Activated CD4-positive, CD25-positive, alpha-beta regulatory T cell treated with anti-CD3 and anti-CD28 coated beads, Interleukin-2, amount 50 U/mL, for 72 hours (primary cell): ENCODE measurements around the gene PCA3.
"Not testable (repeated sequence)": the region's sequence is repeated elsewhere in the genome, so short reads cannot be mapped to it uniquely, and the experiment has no call there.

Experiments used
- DNase-seq: peaks from one replicate; pipeline ENCODE4 v3.0.0; 2021

PCA3 gene

DNA sequence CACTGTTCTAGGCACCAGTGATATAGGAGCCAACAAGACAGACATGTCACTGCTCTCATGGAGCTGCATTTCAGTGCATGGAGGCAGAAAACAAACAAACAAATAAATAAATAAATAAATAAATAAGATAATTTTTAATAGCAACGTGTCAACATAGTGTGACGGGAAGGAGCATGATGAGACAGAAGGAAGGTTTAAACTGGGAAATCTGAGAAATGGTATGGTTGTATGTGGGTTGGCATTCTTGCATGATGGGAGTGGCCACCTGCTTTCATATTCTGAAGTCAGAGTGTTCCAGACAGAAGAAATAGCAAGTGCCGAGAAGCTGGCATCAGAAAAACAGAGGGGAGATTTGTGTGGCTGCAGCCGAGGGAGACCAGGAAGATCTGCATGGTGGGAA lies at the start of gene PCA3:
Gene PCA3 (plus strand): TSS at position 301 of the 400 bp plus-strand sequence.
- no peak for DNase-seq

DNA sequence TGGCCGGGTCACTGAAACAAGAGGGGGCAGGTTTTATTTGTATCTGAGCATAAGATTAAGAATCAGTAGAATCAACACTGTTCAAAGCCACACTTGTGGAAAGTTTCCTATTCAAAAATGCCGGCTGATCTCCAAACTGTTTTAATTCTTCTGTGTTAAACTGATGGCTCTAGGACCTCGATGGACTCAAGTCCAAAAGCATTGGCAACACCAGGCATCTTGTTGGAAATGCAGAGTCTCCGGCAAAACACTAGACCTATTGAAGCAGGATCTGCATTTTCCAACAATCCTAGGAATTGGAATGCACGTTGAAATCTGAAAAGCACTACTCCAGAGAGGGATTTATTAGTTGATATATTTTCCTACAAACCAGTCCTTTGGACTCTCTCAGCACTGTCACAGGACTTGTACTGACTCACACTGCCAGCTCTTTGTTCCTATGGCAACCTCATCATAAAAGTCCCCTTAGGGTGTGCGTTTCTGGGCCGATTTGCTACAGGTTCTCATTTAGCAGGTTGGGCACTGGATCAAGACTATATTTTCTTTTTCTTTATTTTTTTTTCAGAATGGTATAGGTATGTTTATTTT lies 48.1 kb upstream of the PCA3 start:
- DNase-seq, result no peak

DNA sequence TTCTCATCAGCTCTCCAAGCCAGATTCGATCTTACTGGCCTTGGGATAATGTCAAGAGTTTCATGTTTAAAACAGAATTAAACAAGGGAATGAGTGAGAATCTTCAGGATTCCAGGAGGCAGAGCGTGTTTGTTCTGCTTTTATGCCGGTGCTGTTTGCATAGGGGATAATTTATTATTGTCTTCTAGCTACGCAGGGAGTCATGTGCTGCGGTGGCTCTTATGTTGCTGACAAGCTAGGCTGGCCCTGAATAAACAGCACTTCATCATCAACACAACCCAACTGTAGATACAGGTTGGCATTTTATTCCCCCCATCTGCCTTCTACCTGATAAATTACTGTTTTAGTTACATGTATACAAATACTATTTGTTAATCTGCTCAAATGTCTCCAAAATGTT lies 47.1 kb upstream of the PCA3 start:
- no peak for DNase-seq

DNA sequence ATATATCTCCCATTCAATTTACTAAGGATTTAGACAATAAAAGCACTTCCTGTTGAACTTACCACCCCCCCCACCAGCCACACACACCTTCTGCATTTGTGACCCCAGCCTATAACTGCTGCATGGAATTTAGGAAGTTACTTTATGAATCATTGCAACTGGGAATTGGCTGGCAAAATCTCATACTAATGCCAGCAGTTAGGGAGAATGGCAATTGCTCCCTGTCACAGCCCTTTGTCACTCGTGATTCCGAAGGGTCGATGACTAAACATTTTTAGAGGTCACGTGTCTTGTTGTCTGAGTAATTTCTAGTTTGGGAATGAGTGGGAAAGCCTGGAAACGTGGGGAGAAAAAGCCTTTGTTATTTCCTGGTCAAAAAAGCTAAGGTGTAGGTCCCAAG lies 46.6 kb upstream of the PCA3 start:
- no peak for DNase-seq

DNA sequence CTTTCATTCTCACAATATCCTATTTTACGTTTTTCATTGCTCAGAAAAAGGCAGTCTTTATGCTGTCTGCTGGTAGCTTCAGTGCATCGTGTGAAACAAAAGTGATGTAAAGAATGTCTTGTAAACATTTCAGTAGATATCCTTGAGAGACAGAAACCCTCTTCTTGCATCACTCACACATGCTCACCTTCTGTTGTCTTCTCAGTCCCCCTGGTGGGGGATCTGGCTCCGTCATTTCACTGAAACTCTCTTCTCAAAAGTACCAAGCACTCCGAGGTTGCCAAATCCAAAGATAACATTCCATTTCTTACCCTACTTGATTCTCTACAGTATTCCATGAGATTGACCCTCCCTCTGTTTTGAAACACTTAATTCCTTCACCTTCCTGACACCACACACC lies 46.1 kb upstream of the PCA3 start:
- no peak for DNase-seq

DNA sequence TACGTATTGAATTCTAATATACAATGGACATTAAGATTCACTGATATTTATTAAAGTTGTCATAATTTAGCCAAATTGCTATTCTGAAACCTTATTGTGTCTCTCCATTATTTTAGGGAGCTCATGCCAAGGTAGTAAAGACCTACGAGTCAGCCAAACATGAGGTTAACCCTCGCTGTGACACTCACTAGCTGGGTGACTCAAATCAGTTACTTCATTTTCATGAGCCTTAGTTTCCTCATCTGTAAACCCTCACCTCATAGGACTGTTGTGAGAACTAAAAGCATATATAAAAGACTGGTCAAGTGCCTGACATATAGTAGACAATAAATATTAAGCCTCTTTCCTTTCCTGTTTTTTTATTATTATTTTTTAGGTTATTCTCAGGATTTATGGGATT lies 44.0 kb upstream of the PCA3 start:
- DNase-seq, result no peak

DNA sequence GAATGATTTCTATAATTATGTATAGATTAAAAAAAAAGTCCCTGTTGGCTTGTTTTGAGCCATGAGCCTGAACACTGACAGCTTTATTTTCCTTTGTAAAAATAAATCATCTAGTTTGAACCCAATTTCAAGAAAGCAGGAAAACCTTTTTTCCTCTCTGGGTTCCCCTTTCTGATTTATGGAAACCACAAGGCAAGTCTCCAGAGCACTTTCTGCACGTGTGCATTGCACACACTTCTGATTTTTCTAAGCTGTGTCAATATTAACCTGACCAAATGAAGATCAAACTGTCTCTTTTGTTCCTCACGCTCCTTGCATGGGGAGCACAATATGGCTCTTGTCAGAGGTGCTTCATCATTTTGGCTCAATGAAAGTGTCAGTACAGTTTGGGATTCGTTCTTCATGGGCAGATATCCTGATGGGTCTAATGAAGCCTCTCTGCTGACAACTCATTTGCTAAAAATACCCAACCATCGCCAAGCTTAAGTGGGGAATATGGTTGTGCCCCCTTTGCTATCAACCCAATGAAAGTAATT lies 39.2 kb upstream of the PCA3 start:
- no peak for DNase-seq

DNA sequence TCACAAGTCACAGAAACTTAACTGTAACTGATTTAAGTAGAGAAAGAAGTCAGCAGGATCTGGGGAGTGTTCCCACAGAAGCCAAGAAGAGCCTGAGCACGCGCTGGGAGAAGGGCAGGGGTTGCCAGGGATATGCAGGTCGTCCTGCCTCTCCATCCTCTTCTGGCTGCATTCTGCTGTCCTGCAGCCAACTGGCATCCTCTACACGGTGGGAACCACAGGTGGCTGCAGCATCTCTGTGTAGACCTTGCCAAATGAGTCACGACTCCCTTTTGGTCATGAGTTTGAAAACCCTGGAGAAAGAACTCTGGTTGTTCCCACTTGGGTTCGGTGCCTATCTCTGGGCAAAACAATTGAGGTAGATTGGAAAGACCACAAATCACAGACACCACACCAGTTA lies 38.4 kb upstream of the PCA3 start:
- no peak for DNase-seq

DNA sequence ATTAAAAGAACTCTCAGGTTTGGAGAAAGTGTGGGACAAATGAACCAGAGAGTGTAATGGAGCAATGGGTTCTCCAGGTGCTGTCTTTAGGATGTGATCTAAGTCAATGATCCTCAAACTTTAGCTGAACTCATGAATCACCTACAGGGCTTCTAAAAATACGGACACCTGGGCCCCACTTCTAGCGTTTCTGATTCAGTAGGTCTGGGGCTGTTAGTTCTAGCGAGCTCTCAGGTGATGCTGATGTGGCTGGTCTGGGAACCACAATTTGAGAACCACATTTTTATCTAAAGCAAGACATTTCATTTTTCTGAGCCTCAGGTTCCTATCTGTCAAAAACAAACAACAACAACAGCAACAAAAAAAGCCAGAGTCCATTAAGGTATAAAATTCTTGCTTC lies 35.1 kb upstream of the PCA3 start:
- no peak for DNase-seq

DNA sequence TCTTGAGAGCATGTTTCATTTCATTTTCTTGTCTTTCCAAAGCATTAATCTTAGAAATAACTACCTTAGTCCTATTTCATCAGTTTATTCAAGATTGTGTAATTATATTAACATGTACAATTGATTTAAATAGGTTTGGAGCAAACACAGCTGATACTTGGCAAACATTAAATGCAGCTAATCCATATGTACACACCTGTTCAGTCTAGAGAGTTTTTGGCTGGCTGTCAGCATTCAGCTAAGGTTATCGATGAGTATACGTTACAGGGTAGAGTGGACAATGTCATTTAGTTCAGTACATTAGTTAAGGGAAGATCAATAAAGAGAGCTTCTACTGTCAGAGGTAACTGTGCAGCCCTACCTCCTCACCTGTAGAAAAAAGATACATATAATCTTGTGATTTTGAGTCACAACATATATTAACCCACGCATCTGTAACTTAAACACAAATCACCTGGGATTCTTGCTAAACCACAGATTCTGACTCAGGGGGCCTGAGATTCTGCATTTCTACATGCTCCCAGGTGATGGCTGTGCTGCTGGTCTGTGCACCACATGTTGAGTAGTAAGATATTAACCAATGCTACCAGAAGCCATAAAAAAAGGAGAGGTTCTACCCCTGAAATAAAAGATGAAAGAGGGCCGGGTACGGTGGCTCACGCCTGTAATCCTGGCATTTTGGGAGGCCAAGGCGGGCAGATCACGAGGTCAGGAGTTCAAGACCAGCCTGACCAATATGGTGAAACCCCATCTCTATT lies 34.1 kb upstream of the PCA3 start:
- no peak for DNase-seq

DNA sequence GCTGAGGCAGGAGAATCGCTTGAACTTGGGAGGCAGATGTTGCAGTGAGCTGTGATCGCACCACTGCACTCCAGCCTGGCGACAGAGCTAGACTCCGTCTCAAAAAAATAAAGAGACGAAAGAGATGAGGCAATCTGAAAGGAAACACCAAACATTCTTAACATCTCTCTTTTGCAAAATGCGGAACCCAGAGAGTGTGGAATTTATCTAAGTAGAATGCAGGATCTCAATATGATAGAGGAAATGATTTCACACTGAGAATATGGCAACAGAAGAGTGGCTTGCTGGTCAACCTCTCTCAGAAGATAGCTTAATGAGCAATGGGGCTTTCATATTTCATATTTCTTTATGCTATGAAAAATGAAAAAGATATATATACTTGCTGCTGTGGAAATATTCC lies 33.4 kb upstream of the PCA3 start:
- no peak for DNase-seq

DNA sequence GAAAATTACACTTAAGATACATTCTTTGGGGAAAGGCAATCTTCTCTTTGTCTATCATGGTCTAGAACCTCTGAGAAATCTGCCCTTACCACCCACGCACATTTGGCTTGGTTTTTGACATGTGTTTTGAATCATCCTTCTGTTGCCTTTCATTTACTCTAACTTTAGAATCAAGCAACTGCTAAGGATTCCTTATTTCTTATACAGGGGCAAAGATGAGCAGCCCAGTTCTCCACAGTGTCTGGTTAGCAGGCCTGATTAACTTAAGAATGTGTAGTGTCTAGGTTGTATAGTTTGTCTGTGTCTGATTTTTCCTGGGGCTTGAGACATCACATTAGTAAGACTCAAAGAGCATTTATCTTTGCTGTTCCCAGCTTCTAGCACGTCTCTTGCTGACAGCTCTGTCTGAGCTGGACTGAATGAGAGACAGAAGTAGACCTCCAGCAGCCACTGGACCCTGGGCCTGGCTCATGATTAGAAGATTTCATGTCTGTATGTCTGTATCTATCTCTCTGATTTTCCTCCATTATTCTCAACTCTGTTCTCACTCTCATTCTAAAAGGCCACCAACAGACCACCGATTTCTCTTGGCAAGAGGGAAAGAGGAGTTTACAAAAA lies 31.8 kb upstream of the PCA3 start:
- DNase-seq, result no peak

DNA sequence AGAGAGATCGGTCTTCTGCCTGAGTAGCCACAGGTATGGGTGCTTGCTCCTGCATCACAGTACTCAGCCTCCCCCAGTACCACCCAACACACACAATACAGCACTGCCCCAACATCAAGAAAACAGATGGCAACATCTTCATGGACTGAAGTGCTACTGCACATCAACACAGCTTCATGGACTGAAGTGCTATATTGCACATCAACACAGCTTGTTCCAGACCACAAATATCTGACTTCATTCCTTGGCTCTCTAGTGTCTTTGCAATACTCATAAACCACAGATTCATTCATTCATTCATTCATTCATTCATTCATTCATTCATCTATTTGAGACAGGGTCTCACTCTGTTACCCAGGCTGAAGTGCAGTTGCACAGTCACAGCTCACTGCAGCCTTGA lies 31.1 kb upstream of the PCA3 start:
- DNase-seq, result no peak

DNA sequence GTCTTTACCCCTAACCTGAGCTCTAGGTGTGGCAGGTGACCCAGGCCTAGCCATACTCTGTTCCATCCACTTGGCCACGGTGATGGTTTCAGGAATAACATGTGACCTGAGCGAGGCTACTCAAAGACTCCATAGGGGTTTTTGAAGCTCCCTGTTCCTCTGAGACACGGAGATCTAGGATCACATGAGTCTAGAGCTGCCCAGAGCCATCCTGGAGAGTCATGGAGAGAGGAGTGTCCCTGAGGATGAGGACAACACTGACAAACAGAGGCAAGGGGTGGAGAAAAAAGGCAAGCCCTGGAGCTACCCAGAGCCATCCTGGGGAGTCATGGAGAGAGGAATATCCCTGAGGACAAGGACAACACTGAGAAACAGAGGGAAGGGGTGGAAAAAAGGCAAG lies 29.5 kb upstream of the PCA3 start:
- no peak for DNase-seq

DNA sequence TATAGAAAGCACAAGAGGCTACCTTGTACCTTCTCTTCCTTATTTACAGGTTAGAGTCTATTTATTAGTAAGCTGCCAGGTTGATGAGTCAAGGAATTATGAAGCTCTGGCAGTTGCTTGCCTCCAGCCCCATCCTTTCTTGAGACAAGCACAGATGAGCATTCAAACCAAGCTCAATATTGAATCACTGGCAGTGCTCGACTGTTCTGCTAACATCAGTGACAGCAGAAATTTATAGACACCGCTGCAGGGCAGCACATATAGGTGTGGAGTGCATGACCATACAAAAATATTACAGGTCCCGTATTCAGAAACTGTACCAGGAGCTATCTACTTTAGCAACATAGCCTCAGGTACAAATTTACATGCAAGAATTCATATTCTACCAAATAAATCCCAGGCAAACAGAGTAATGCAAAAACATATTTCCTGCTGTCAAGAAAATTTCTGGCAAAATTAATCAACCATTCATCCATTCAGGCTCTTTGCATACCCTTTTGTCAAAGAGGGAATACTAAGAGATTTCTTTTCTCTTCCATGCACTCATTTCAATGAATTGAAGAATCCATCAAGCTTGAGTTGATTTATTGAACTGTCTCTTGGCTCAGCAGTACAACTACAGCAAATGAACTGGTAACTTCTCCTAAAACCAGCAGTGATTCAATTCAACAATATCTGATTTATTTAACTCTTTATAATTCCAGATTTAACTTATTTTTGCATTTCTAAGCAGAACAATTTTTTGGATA lies 26.9 kb upstream of the PCA3 start:
- no peak for DNase-seq

DNA sequence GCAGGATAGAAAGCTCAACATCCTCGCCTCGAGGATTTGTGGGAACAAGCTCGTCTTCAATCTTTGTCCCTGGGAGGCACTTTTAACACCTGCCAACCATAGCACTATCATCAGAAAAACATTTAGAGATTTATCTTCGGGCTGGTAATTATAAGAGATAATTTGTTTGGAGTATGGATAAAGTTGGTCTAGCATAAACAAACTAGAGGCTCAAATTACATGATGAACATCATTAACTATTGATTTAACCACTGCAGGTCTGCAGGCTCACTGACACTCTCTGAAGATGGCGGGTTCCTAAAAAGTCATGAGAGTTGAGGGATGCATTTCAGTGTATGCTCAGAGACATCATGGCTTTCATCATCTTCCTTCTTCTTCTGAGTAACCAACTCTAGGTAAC lies 25.8 kb upstream of the PCA3 start:
- no peak for DNase-seq

DNA sequence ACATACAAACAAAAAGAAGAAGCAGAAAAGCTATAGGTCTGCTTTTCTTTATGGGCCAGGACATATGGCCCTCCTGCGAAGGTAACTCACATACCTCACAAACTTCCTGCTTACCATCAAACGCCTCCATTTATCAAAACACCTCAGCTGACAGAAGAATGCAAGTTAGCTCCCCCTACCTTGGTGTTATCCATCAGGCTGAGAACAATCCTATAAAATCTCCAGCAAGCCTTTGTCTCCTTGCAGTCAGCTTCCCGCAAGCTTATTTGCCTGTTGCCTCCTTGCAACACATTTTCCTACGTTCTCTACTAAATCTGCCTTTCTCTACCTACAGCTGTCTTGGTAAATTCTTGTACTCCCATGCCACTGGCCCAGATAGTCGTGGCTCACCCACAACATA lies 22.7 kb upstream of the PCA3 start:
- no peak for DNase-seq

DNA sequence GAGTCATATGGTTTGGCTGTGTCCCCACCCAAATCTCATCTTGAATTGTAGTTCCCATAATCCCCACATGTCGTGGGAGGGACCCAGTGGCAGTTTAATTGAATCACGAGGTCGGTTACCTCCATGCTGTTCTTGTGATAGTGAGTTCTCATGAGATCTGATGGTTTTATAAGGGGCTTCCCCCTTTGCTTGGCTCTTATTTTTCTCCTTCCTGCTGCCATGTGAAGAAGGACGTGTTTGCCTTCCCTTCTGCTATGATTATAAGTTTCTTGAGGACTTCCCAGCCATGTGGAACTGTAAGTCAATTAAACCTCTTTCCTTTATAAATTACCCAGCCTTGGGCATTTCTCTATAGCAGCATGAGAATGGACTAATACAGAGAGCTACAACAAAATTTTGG lies 21.3 kb upstream of the PCA3 start:
- not testable (repeated sequence) for DNase-seq

DNA sequence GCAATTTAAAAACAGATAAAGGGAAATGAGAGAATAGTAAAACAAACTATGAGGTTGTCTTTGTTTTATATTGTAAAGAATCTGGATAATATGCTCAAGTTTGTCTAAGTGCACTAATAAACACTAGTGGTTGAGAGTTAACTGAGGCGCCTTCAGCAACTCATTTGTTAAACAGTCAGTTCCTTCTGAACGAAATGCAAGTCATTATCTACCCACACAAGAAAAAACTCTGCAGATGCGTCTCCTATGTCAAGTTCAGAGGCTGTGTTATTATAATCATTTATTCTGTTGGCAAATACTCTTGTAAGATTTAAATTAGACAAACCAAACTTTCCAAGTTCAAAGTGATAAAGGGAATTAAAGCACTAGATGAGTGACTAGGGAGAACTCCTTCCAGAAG lies 20.3 kb upstream of the PCA3 start:
- DNase-seq, result no peak

DNA sequence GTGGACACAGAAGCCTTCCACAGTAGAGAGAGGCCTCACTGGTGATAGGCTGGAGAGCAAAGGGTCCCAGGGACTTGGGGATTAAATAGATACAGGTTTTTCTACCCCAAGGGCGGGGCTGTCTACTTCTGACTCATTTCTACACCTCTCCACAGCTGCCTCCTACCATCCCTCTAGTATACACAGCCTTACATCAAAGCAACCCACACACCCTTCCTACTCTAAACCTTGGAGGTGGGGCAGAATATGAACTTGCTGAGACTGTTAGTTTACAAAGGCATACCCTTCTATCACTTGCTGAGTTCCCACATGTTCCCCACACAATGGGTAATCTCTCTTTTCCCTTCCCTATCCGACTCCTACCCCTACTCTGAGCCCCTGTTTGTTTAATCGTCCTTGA lies 19.9 kb upstream of the PCA3 start:
- no peak for DNase-seq

DNA sequence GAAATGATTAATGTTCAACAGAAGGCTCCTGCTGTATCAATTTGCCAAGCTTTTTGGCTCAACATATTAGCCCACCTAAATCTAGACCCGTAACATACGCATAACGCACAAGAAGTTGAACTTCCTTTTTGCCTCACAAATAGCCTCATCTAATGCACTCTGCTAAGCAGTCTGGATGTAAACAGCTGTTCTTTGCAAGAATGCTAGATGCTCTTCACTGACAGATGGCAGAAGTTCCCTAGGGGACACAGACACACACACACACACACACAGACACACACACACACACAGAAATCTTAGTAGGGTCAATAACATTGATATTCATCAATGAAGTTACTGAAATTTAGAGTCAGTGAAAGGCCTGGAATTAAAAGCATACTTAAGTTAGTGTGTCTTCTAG lies 13.2 kb upstream of the PCA3 start:
- no peak for DNase-seq

DNA sequence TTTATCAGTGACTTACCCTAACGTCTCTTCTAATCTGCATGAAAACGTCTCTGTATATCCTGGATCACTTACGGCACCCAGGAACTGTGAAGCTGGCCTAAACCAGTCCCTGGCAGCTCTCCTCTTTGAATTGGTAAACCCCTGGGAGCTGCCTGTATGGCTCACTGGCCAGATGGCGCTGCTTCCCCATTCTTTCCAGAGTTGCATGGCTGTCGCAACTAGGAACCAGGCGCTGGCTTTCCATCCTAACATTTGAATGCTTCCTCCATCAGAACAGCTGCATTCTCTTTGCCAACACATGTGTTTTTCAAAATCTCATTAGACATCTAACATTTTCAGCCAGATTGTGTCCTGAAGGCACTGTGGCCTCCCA lies 8.0 kb upstream of the PCA3 start:
- DNase-seq, result no peak

DNA sequence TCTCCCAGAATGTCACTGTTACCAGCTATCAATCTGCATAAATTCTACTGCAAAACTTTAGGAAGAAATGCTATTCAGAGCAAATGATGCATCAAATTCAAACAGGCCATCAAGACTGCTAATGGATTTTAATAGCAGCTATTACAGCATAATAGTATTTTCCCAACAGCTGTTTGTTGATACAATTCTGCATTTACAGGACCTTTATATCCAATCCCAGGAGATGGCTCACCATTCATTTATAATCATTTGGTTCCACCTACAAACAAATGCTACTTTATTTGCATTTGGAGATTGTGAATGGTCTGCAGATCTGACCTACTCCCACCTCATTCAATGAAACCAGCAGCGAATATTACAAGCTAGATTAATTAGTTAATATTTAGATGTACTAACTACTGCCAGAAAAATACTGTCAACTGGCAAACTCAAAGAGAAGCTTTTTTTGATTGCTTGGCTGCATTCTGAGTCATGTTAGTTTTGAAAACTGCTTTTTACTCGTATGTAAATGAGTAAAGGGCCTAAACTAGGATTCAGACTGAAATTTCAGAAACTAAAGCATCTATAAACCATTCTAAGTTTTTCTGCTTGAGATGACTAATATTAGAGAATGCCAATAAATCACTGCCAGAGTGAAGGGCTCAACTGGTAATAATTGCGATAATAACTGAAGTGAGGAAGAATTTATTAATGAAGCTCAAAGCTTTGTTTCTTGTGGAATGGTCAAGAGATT lies 7.1 kb upstream of the PCA3 start:
- DNase-seq, result no peak
